HepG2 (cell line): Measurements from ENCODE around the gene MAP3K20. TPM values are rescaled to one million over a fixed set of nuclear protein-coding genes. Genes with fewer than 3 reads are reported as not detected.
A peak's percentile ranks its signal among the peaks of the same experiment; 100 is the strongest.

Experiments
- CEBPB ChIP-seq: IDR thresholded peaks from 2 replicates; pipeline ENCODE4 v1.6.1; 2011; ENCODE audit warnings: low read depth, low read length, improper control_type of control experiment, borderline replicate concordance
- CEBPG ChIP-seq: IDR thresholded peaks from 2 replicates; pipeline ENCODE4 v1.6.1; 2016
- FOSL1 ChIP-seq: sonication (generic); formaldehyde crosslinking; IDR thresholded peaks from 2 replicates; pipeline ENCODE4 v1.9.0; 2021; ENCODE audit warnings: missing genetic modification reagents, borderline replicate concordance
- MEIS1 ChIP-seq: sonication (generic); formaldehyde crosslinking; IDR thresholded peaks from 2 replicates; pipeline ENCODE4 v1.9.0; 2021; ENCODE audit warnings: mild to moderate bottlenecking, missing genetic modification reagents, moderate library complexity, borderline replicate concordance
- SCMH1 ChIP-seq: sonication (generic); formaldehyde crosslinking; IDR thresholded peaks from 2 replicates; pipeline ENCODE4 v1.9.0; 2021; ENCODE audit warnings: missing genetic modification reagents, mild to moderate bottlenecking, borderline replicate concordance
- polyA plus RNA-seq, 8 experiments: library from polyadenylated mRNA; depleted of rRNA in 3 of 8; stranded (reverse) in 7 of 8; unstranded in 1 of 8; fragments of >200 nt; fragmentation: Illumina TruSeq in 4 of 8; extraction: Trizol in 4 of 8; gene quantifications; 2 replicates each; pipeline versions ENCODE4 v1.2.1 to v1.2.3, GENCODE V29; 2011 to 2016; ENCODE audit warnings: low read depth in 4 of 8, missing spikeins in 1 of 8, mixed read lengths in 1 of 8; ENCODE audit not compliant: insufficient read depth in 1 of 8
- total RNA-seq, 5 experiments: library from RNA; depleted of rRNA; stranded (reverse); fragments of >200 nt; fragmentation: Illumina TruSeq; extraction: Trizol; gene quantifications; 2 replicates each; pipeline ENCODE4 v1.2.3, GENCODE V29; 2016; ENCODE audit warnings: low read depth in 1 of 5
- TF ChIP-seq, protein P1 (sequence below): sonication (generic); formaldehyde crosslinking; IDR thresholded peaks from 2 replicates; pipeline ENCODE4 v1.4.0; 2020; ENCODE audit warnings: mild to moderate bottlenecking, missing genetic modification reagents

Gene MAP3K20
- total and polyA plus RNA-seq, 2 of the 13 experiments (the other 11 are each of a cell fraction or from before 2014, with no cell fraction given) = 5.2 to 13.5 TPM

DNA sequence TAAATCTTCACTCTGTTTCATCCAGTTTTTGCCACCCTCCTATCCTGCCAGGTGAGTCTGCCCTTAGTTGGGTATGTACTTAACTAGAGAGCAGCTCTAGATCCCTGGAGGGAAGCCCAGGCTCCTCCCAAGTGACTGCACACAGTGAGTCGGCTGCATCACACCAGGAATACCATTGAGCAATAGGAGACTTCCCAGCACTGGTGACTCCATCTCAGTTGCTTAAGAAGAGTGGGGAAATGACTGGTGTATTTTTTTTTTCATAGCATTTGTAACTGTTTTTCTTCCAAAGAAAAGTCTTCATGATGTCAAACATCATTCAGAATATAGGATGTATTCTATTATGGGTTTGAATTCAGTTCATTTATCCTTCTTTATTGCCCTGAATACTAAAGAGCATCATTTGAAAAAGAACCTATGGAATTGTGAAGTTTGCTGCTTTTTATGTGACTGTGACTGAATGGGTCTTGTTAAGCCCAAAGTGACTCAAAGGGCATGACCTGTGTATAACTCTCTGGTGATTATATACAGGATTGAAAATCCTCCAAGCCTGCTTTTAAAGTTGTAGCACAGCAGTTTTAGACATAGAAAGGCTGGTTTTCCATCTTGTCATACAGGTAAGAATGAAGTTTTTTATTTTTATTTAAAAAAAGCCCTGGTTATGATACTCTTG lies 84.3 kb downstream of the MAP3K20 start (continued):
- TF ChIP-seq SCMH1 (no peak), FOSL1 (CRISPR knock-in tag) (no peak), CEBPB (peak; percentile 76), MEIS1 (CRISPR knock-in tag) (no peak), CEBPG (CRISPR knock-in tag) (peak; percentile 39; the same call in 1 of the 2 replicates)
- TF ChIP-seq, protein P1, sequence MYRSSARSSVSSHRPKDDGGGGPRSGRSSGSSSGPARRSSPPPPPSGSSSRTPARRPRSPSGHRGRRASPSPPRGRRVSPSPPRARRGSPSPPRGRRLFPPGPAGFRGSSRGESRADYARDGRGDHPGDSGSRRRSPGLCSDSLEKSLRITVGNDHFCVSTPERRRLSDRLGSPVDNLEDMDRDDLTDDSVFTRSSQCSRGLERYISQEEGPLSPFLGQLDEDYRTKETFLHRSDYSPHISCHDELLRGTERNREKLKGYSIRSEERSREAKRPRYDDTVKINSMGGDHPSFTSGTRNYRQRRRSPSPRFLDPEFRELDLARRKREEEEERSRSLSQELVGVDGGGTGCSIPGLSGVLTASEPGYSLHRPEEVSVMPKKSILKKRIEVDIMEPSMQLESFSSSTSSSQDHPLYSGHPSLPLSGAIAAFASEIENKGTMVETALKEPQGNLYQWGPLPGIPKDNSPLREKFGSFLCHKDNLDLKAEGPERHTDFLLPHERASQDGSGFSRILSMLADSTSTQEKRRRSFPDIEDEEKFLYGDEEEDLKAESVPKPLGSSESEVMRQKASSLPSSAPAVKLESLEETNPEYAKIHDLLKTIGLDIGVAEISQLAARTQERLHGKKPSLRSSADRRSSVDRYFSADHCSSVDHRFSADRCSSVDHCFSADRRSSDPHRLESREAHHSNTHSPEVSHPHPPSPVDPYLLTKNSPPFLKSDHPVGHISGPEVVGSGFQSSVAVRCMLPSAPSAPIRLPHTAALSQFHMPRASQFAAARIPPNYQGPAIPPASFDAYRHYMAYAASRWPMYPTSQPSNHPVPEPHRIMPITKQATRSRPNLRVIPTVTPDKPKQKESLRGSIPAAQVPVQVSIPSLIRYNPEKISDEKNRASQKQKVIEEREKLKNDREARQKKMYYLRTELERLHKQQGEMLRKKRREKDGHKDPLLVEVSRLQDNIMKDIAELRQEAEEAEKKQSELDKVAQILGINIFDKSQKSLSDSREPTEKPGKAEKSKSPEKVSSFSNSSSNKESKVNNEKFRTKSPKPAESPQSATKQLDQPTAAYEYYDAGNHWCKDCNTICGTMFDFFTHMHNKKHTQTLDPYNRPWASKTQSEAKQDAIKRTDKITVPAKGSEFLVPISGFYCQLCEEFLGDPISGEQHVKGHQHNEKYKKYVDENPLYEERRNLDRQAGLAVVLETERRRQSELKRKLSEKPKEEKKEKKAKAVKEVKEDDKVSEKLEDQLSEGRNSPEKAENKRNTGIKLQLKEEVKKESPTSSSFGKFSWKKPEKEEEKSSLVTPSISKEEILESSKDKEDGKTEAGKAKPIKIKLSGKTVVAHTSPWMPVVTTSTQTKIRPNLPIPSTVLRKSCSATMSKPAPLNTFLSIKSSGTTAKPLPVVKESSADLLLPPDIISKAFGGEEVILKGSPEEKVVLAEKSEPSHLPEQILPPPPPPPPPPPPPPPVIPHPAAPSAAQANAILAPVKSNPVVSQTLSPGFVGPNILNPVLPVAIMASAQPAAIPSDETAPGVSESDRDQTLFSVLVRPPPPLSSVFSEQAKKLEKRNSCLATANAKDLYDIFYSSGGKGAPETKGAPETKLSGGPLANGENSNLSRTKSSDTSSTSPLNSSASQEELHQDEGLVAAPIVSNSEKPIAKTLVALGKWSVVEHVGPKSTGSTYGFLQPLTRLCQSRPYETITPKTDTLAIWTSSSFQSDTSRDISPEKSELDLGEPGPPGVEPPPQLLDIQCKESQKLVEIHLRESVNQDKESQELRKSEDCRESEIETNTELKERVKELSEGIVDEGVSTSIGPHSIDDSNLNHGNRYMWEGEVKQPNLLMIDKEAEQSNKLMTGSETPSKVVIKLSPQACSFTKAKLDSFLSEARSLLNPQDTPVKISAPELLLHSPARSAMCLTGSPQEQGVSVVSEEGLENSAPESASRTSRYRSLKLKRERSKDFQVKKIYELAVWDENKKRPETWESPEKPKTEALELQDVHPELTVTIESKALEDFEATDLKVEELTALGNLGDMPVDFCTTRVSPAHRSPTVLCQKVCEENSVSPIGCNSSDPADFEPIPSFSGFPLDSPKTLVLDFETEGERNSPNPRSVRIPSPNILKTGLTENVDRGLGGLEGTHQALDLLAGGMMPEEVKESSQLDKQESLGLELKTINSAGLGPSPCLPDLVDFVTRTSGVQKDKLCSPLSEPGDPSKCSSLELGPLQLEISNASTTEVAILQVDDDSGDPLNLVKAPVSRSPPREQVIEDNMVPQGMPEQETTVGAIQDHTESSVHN = no peak
